HG02623 (cell line): ENCODE data around the gene PCDHGA11.
"Not testable (repeated sequence)": the region's sequence is repeated elsewhere in the genome, so short reads cannot be mapped to it uniquely, and the experiment has no call there.

ENCODE experiments used
- ATAC-seq: cut with Tn5 transposase; IDR thresholded peaks from one replicate; pipeline ENCODE4 v1.9.1; 2021; ENCODE audit warnings: moderate library complexity; ENCODE audit not compliant: unreplicated experiment

Gene PCDHGA11

DNA sequence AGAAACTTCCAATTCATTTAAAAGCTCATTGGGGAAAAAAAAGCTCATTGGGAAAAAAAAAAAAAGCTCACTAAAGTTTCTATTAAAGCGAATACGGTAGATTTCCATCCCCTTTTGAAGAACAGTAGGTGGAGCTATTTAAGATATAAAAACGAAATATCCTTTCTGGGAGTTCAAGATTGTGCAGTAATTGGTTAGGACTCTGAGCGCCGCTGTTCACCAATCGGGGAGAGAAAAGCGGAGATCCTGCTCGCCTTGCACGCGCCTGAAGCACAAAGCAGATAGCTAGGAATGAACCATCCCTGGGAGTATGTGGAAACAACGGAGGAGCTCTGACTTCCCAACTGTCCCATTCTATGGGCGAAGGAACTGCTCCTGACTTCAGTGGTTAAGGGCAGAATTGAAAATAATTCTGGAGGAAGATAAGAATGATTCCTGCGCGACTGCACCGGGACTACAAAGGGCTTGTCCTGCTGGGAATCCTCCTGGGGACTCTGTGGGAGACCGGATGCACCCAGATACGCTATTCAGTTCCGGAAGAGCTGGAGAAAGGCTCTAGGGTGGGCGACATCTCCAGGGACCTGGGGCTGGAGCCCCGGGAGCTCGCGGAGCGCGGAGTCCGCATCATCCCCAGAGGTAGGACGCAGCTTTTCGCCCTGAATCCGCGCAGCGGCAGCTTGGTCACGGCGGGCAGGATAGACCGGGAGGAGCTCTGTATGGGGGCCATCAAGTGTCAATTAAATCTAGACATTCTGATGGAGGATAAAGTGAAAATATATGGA, 9.7 kb downstream of the PCDHGA11 start, which contains the start of gene PCDHGA12:
Gene PCDHGA12, plus strand, starts transcription at position 176 of the 782 bp plus-strand sequence. Its CDS starts 253 bp downstream, at position 429.
- ATAC-seq = peak; percentile 76

DNA sequence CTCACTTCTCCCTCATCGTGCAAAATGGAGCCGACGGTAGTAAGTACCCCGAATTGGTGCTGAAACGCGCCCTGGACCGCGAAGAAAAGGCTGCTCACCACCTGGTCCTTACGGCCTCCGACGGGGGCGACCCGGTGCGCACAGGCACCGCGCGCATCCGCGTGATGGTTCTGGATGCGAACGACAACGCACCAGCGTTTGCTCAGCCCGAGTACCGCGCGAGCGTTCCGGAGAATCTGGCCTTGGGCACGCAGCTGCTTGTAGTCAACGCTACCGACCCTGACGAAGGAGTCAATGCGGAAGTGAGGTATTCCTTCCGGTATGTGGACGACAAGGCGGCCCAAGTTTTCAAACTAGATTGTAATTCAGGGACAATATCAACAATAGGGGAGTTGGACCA, 10.4 kb downstream of the PCDHGA11 start:
- ATAC-seq = peak; percentile 43

DNA sequence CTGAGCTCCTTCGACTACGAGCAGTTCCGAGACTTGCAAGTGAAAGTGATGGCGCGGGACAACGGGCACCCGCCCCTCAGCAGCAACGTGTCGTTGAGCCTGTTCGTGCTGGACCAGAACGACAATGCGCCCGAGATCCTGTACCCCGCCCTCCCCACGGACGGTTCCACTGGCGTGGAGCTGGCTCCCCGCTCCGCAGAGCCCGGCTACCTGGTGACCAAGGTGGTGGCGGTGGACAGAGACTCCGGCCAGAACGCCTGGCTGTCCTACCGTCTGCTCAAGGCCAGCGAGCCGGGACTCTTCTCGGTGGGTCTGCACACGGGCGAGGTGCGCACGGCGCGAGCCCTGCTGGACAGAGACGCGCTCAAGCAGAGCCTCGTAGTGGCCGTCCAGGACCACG, 11.5 kb downstream of the PCDHGA11 start:
- not testable (repeated sequence) for ATAC-seq

DNA sequence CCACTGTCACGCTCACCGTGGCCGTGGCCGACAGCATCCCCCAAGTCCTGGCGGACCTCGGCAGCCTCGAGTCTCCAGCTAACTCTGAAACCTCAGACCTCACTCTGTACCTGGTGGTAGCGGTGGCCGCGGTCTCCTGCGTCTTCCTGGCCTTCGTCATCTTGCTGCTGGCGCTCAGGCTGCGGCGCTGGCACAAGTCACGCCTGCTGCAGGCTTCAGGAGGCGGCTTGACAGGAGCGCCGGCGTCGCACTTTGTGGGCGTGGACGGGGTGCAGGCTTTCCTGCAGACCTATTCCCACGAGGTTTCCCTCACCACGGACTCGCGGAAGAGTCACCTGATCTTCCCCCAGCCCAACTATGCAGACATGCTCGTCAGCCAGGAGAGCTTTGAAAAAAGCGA, 11.9 kb downstream of the PCDHGA11 start:
- not testable (repeated sequence) for ATAC-seq

DNA sequence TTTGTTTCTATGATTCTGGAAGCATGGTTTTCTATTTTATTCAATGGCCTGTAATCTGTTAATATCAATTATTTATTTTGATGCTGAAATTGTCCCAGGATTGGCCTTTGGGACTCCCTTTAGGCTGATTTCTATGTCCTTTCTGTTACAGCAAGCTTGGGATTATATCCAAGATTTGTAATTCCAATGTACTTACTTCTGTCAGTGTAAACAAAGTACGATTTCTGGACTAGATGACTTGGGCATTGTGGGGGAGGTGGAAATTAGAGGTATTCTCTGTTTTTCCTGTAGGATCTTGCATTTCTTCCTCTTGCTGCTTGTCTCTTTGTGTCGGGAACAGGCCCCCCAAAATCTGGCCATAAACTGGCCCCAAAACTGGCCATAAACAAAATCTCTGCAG, 13.2 kb downstream of the PCDHGA11 start:
- ATAC-seq = no peak

DNA sequence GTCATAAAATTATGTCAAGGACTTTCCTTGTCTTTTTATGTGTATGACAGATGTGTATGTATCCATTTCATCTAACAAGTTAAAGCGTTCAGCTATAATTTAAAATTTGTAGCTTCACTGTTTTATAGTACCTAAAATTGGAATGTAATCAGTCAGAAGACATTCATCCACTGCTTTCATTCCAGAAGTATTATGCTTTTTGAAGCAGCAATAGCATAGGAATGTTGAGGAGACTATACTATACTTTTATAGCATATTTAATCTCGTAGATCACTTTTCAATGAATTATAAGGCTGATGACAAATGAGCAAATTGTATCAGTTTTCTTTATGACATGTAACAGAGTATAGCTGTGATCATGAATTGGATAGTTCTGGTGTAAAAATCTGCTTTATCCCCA, 16.4 kb downstream of the PCDHGA11 start:
- ATAC-seq = no peak

DNA sequence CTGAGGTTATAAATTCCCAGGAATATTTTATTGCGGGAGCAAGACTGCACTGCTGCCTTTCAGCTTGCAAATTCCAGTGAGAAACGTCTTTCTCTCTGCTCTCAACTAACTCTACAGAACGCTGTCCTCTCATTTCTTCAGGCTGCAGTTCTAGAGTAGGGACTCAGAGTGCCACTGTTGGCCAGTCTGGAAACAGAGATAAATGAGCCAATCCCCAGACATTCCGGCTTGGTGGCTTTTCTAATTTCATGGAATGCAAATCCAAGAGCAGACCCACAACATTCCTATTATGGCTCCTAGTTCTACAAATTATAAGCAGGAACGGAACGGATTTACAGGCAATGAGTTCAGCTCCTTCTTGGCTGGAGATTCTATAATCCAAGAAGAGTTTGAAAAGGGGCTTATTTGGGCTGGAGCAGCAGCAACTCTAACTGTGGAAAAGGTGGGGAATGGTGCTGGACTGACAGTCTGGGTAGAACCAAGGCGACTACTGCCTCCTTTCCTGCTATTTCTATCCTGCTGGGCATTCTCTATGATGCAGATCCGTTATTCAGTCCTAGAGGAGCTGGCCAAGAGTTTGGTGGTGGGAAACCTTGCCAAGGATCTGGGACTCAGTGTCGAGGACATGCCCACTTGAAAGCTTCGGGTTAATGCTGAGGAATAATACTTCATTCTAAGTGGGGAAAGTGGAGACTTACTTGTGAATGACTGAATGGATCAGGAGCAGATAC, 18.7 kb downstream of the PCDHGA11 start:
- no peak for ATAC-seq

DNA sequence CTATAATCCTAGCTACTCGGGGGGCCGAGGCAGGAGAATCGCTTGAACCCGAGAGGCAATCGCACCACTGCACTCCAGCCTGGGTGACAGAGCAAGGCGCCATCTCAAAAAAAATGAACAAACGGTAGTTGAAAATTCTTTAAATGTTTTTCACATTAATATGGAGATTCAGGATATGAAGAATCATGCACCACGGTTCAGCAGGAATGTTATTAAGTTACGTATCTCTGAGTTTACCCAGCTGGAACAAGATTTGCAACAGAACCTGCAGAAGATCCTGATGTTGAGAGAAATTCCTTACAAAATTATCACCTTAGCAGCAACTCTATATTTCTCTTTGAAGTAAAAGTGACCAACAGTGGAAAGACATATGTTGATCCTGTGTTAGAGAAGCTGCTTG, 19.5 kb downstream of the PCDHGA11 start:
- ATAC-seq = no peak

DNA sequence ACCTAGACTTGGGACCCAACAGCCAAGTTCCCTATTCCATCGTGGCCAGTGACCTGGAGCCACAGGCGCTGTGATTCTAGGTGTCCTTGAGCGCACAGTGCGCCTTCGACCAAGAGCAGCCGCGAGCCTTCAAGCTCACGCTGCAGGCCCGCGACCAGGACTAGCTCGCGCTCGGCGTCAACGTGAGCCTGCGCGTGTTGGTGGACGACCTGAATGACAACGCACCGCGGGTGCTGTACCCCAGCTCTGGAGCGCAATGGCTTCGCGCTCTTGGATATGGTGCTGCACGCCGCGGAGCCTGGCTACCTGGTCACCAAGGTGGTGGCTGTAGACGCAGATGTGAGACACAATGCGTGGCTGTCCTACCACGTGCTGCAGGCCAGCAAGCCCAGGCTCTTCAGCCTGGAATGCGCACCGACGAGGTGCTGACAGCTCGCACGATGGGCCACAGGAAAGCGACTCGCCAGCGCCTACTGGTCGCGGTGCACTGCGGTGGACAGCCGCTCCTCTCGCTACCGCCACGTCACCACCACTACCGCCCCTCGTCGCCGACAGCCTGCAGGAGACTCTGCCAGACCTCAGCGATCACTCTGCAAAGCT, 20.8 kb downstream of the PCDHGA11 start:
- no peak for ATAC-seq

DNA sequence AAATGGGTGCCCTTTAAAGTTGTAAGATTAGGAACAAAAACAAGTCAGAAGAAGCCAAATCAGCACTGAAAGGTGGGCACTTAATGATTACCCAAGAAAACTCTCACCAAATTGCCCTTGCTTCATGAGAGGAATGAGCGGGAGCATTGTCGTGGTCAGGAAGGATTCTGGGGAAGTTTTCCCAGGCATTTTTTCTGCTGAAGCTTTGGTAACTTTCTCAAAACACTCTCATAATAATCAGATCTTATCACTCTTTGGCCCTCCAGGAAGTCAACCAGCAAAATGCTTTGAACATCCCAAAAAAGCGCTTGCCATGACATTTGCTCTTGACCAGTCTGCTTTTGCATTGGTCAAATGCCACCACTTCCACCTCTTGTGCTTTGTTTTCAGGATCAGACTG, 44.5 kb downstream of the PCDHGA11 start:
- ATAC-seq = no peak
